HG03565 (cell line): Measurements from ENCODE around the gene UBALD1.

Source experiments
- ATAC-seq: cut with Tn5 transposase; IDR thresholded peaks from one replicate; pipeline ENCODE4 v1.9.1; 2021; ENCODE audit warnings: mild to moderate bottlenecking, moderate library complexity; ENCODE audit not compliant: unreplicated experiment

Gene UBALD1

DNA sequence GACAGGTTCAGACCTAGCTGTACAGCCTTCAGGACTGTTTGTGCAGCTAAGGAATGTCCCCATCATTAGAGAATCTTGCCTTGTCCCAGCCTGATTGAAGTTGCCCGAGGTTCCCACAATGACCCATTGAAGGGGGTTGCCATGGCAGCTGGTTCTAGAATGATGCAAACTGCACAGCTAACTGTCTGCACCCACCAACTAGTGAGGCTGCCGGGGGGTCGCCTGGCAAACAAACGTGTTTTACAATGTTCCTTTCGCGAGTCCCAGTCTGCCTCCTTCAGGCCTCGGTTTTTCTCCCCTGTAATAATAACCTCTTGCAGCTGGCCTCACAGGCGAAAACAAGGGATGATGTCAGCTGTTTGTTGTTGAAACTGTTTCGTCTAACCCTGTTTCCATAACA lies 53.1 kb downstream of the UBALD1 start:
- ATAC-seq, result no peak
